H1 (cell line): ENCODE results near the gene ITPK1. TPM values are rescaled to one million over a fixed set of nuclear protein-coding genes. Genes with fewer than 3 reads are reported as not detected.

Experiments
- BCL11A ChIP-seq, 2 experiments: IDR thresholded peaks; one replicate each; pipeline ENCODE4 v1.6.1; 2011; ENCODE audit warnings: low read depth in 2 of 2, low read length in 2 of 2, mild to moderate bottlenecking in 2 of 2
- BRCA1 ChIP-seq: IDR thresholded peaks from 2 replicates; pipeline ENCODE4 v1.6.1; 2012; ENCODE audit warnings: low read depth, low read length, improper control_type of control experiment
- GABPA ChIP-seq: IDR thresholded peaks from 2 replicates; pipeline ENCODE4 v1.6.1; 2011; ENCODE audit warnings: mild to moderate bottlenecking, low read length, moderate library complexity, borderline replicate concordance; ENCODE audit not compliant: insufficient read depth
- HDAC2 ChIP-seq, 2 experiments: fragments of 300-600 bp in 1 of 2; sonication (generic) in 1 of 2; IDR thresholded peaks; 2 replicates each; pipeline ENCODE4 v1.6.1; 2011 to 2012; ENCODE audit warnings: low read depth in 2 of 2, low read length in 2 of 2, mild to moderate bottlenecking in 2 of 2, moderate library complexity in 2 of 2, borderline replicate concordance in 1 of 2, inconsistent platforms in 1 of 2
- KDM1A ChIP-seq: fragments of 200-600, 300-600 bp; sonication (generic); IDR thresholded peaks from 2 replicates; pipeline ENCODE4 v1.7.1; 2016; ENCODE audit warnings: mild to moderate bottlenecking, low read length, borderline replicate concordance
- NANOG ChIP-seq: IDR thresholded peaks from 2 replicates; pipeline ENCODE4 v1.6.1; 2011; ENCODE audit warnings: low read length, low read depth, mild to moderate bottlenecking, inconsistent platforms; ENCODE audit not compliant: insufficient read depth, poor library complexity, severe bottlenecking
- SAP30 ChIP-seq: fragments of 300-600 bp; sonication (generic); IDR thresholded peaks from 2 replicates; pipeline ENCODE4 v1.7.1; 2012; ENCODE audit warnings: low read length, moderate library complexity, mild to moderate bottlenecking, inconsistent platforms; ENCODE audit not compliant: insufficient read depth, insufficient replicate concordance
- USF2 ChIP-seq: IDR thresholded peaks from 2 replicates; pipeline ENCODE4 v1.6.1; 2011; ENCODE audit warnings: low read length, improper control_type of control experiment
- polyA plus RNA-seq, 7 experiments: library from polyadenylated mRNA; depleted of rRNA in 3 of 7; stranded (reverse) in 5 of 7; unstranded in 2 of 7; fragments of >200 nt in 5 of 7; fragments of 200-250 nt in 2 of 7; gene quantifications; 1 replicate in 5 of 7; 2 replicates in 1 of 7; 4 replicates in 1 of 7; pipeline versions ENCODE4 v1.2.1 to v1.2.3, GENCODE V29; 2011 to 2013; ENCODE audit warnings: missing spikeins in 2 of 7, mixed read lengths in 2 of 7
- total RNA-seq: library from RNA; stranded (reverse); fragmentation: NEBNext Ultra II Directional; extraction: Animal tissue kit (Norgen Biotek cat#: 25700); gene quantifications from 2 replicates; pipeline ENCODE4 v1.2.1, GENCODE V29; 2021

ITPK1 gene
- total and polyA plus RNA-seq, 2 of the 8 experiments (the other 6 are each of a cell fraction or from before 2014, with no cell fraction given) = 108 to 143 TPM

DNA sequence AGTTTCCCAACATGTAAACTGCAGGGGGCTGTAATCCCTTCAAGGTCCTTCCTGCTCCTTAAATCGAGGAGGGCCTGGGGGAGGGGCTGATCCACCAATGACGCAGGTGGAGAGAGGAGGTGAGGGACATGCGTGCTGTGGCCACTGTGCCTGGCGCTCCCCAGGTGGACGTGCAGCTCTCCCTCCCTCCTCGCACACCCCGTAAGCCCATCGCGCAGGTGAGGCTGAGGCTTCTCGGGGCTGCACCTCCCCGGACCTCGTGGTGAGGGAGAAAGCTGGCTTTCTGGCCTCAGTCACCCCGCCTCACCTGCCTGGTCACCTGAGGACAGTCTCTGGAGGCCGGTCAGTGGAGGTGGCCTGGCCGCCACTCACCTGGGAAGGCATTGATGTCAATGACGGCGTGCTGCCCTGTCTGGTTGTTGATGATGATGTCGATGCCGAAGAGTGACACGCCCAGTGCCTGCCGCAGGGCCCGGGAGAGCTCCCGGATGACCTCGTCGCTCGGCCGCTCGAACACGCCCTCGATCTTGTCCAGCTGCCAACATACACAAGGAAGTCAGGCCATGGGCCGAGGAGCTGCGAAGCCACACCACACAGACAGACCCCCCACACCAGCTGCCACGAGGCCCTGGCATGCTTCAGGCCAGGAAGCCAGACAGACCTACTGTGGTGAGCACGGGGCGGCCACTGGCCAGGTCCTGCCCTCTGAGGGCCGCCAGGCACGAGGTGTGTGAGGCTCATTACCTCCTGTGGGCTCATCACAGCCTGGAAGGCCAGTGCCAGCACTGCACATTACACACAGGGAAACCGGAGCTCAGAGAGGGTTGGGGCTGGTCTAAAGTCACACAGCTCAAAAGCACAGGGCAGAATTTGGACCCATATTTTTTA lies 169.5 kb downstream of the ITPK1 start (continued):
- TF ChIP-seq GABPA (no peak), NANOG (no peak), HDAC2 (IDR thresholded peaks at IDR 0.05; ENCODE audit: borderline replicate concordance in 1 of 2, low read depth in 2 of 2, low read length in 2 of 2) (no peak), USF2 (no peak), BCL11A (IDR thresholded peaks at IDR 0.05; ENCODE audit: low read depth in 2 of 2, low read length in 2 of 2) (no peak), SAP30 (no peak), KDM1A (no peak), BRCA1 (no peak)
